Measurements from ENCODE around the gene PKDCC. TPM values are rescaled to one million over a fixed set of nuclear protein-coding genes. Genes with fewer than 3 reads are reported as not detected.

Gene PKDCC
- total and polyA plus RNA-seq, 10 of the 15 experiments (the other 5 are each of a cell fraction or from before 2014, with no cell fraction given) = 0.13 to 10.2 (median 2.3) TPM

DNA sequence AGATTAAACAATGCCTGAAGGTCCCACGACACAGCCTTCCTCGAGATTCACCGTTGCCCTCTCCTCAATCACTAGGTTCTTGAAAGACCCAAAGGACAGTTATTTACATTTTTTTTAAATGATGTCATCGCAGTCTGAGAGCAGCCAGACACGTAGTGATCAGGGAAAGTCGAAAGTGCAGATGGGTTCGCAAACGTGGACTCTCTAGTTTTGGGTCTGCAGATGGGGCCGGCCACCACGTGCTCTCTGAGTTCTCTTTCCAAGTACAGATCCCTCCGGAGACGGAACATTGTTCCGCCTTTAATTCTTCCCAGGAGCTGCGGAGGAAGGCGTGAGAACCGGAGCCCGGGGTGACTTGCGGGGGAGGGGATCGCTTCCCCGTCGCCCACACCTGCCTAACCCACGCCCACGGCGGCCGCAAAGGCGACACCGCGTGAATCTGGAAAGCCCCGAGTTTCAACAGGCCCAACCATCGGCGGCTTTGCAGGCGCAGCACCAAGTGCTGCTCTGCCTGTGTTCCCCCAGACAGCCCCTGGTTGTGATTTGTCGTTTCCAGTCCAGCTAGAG is 54.3 kb downstream of the PKDCC start (continued):
- TF ChIP-seq, protein P1, sequence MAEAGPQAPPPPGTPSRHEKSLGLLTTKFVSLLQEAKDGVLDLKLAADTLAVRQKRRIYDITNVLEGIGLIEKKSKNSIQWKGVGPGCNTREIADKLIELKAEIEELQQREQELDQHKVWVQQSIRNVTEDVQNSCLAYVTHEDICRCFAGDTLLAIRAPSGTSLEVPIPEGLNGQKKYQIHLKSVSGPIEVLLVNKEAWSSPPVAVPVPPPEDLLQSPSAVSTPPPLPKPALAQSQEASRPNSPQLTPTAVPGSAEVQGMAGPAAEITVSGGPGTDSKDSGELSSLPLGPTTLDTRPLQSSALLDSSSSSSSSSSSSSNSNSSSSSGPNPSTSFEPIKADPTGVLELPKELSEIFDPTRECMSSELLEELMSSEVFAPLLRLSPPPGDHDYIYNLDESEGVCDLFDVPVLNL (IDR thresholded peaks at IDR 0.05; ENCODE audit: low read depth, low read length) = no peak
- TF ChIP-seq, protein P2, sequence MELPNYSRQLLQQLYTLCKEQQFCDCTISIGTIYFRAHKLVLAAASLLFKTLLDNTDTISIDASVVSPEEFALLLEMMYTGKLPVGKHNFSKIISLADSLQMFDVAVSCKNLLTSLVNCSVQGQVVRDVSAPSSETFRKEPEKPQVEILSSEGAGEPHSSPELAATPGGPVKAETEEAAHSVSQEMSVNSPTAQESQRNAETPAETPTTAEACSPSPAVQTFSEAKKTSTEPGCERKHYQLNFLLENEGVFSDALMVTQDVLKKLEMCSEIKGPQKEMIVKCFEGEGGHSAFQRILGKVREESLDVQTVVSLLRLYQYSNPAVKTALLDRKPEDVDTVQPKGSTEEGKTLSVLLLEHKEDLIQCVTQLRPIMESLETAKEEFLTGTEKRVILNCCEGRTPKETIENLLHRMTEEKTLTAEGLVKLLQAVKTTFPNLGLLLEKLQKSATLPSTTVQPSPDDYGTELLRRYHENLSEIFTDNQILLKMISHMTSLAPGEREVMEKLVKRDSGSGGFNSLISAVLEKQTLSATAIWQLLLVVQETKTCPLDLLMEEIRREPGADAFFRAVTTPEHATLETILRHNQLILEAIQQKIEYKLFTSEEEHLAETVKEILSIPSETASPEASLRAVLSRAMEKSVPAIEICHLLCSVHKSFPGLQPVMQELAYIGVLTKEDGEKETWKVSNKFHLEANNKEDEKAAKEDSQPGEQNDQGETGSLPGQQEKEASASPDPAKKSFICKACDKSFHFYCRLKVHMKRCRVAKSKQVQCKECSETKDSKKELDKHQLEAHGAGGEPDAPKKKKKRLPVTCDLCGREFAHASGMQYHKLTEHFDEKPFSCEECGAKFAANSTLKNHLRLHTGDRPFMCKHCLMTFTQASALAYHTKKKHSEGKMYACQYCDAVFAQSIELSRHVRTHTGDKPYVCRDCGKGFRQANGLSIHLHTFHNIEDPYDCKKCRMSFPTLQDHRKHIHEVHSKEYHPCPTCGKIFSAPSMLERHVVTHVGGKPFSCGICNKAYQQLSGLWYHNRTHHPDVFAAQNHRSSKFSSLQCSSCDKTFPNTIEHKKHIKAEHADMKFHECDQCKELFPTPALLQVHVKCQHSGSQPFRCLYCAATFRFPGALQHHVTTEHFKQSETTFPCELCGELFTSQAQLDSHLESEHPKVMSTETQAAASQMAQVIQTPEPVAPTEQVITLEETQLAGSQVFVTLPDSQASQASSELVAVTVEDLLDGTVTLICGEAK (IDR thresholded peaks at IDR 0.05; ENCODE audit: borderline replicate concordance) = no peak; the same call in 1 of the 2 replicates
- TF ChIP-seq RB1 (IDR thresholded peaks at IDR 0.05; ENCODE audit: borderline replicate concordance) (peak; percentile 65; the same call in 1 of the 2 replicates), CREB1 (IDR thresholded peaks at IDR 0.05; ENCODE audit: low read depth) (no peak), ZNF384 (IDR thresholded peaks at IDR 0.05; ENCODE audit: borderline replicate concordance, low read depth, low read length) (peak; percentile 26; the same call in 1 of the 2 replicates), FOXM1 (IDR thresholded peaks at IDR 0.05; ENCODE audit: low read depth, low read length) (no peak), GATAD2B (conservative IDR thresholded peaks at IDR 0.05; ENCODE audit: low read depth) (peak; percentile 100), FOXK2 (IDR thresholded peaks at IDR 0.05) (peak; percentile 87), TCF7 (IDR thresholded peaks at IDR 0.05; ENCODE audit: borderline replicate concordance) (no peak), NFIC (IDR thresholded peaks at IDR 0.05; ENCODE audit: low read depth, low read length) (no peak), PAX8 (IDR thresholded peaks at IDR 0.05) (no peak), BHLHE40 (IDR thresholded peaks at IDR 0.05; ENCODE audit: borderline replicate concordance in 1 of 2, low read depth in 2 of 2, low read length in 1 of 2) (peak; percentile 68 to 90; a peak in 3 of 4 replicates)
- TF ChIP-seq, protein P3, sequence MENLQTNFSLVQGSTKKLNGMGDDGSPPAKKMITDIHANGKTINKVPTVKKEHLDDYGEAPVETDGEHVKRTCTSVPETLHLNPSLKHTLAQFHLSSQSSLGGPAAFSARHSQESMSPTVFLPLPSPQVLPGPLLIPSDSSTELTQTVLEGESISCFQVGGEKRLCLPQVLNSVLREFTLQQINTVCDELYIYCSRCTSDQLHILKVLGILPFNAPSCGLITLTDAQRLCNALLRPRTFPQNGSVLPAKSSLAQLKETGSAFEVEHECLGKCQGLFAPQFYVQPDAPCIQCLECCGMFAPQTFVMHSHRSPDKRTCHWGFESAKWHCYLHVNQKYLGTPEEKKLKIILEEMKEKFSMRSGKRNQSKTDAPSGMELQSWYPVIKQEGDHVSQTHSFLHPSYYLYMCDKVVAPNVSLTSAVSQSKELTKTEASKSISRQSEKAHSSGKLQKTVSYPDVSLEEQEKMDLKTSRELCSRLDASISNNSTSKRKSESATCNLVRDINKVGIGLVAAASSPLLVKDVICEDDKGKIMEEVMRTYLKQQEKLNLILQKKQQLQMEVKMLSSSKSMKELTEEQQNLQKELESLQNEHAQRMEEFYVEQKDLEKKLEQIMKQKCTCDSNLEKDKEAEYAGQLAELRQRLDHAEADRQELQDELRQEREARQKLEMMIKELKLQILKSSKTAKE (IDR thresholded peaks at IDR 0.05; ENCODE audit: low read depth, poor library complexity, severe bottlenecking) = peak; percentile 97
- TF ChIP-seq, protein P4, sequence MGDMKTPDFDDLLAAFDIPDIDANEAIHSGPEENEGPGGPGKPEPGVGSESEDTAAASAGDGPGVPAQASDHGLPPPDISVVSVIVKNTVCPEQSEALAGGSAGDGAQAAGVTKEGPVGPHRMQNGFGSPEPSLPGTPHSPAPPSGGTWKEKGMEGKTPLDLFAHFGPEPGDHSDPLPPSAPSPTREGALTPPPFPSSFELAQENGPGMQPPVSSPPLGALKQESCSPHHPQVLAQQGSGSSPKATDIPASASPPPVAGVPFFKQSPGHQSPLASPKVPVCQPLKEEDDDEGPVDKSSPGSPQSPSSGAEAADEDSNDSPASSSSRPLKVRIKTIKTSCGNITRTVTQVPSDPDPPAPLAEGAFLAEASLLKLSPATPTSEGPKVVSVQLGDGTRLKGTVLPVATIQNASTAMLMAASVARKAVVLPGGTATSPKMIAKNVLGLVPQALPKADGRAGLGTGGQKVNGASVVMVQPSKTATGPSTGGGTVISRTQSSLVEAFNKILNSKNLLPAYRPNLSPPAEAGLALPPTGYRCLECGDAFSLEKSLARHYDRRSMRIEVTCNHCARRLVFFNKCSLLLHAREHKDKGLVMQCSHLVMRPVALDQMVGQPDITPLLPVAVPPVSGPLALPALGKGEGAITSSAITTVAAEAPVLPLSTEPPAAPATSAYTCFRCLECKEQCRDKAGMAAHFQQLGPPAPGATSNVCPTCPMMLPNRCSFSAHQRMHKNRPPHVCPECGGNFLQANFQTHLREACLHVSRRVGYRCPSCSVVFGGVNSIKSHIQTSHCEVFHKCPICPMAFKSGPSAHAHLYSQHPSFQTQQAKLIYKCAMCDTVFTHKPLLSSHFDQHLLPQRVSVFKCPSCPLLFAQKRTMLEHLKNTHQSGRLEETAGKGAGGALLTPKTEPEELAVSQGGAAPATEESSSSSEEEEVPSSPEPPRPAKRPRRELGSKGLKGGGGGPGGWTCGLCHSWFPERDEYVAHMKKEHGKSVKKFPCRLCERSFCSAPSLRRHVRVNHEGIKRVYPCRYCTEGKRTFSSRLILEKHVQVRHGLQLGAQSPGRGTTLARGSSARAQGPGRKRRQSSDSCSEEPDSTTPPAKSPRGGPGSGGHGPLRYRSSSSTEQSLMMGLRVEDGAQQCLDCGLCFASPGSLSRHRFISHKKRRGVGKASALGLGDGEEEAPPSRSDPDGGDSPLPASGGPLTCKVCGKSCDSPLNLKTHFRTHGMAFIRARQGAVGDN (IDR thresholded peaks at IDR 0.05) = peak; percentile 89
- TF ChIP-seq, protein P5, sequence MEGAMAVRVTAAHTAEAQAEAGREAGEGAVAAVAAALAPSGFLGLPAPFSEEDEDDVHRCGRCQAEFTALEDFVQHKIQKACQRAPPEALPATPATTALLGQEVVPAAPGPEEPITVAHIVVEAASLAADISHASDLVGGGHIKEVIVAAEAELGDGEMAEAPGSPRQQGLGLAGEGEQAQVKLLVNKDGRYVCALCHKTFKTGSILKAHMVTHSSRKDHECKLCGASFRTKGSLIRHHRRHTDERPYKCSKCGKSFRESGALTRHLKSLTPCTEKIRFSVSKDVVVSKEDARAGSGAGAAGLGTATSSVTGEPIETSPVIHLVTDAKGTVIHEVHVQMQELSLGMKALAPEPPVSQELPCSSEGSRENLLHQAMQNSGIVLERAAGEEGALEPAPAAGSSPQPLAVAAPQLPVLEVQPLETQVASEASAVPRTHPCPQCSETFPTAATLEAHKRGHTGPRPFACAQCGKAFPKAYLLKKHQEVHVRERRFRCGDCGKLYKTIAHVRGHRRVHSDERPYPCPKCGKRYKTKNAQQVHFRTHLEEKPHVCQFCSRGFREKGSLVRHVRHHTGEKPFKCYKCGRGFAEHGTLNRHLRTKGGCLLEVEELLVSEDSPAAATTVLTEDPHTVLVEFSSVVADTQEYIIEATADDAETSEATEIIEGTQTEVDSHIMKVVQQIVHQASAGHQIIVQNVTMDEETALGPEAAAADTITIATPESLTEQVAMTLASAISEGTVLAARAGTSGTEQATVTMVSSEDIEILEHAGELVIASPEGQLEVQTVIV (IDR thresholded peaks at IDR 0.05; ENCODE audit: borderline replicate concordance, partially characterized antibody) = no peak
